Measurements from ENCODE around the gene PHF11.

PHF11 gene

GRCh38 chr13:49495783-49496762, at the start of gene PHF11:
TSS of gene PHF11 (plus strand) at chr13:49495953. CDS start at chr13:49496002, 49 bp downstream.
- DNase-seq (ENCODE audit: low read depth in 2 of 2, low spot score in 1 of 2): peak; percentile 69 to 76

GRCh38 chr13:49446473-49446872, 49.3 kb upstream of the PHF11 start:
- DNase-seq (ENCODE audit: low read depth in 2 of 2, low spot score in 1 of 2): no peak

- no peak for DNase-seq (ENCODE audit: low read depth in 2 of 2, low spot score in 1 of 2)
Observed at GRCh38 chr13:49448753-49449152, 47.0 kb upstream of the PHF11 start.

DNA sequence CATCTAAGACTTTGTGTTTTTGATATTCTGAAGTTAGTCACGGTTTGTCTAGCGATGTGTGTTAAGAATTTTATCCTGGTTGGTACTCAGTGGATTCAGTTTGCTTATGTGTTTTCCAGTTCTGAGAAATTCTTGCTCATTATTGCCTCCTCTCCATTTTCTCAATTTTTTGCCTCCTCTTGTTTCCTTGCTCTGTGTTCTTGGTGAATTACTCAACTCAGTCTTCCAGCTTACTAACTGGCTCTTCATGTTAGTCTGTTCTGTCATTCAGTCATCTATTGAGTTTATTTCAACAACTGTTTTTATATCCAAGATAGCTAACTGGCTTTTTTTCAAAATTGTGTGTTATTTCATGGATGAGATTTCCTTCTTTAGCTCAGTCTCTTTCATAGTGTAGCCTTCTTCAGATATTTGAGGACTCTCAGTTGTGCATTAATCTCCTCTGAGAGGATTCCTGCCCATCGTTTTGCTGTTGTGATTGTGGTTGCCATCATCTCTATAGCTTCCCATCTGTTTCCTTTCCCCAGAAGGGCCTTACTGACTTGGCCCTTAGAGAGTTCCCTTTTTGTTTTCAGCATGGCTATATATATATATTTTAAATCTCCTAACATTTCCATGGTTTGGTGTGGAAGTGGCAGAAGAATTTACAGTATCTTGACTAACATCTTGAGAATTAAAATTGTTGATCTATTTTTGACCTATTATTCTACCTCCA, 45.5 kb upstream of the PHF11 start:
- DNase-seq (ENCODE audit: low read depth in 2 of 2, low spot score in 1 of 2): no peak

DNA sequence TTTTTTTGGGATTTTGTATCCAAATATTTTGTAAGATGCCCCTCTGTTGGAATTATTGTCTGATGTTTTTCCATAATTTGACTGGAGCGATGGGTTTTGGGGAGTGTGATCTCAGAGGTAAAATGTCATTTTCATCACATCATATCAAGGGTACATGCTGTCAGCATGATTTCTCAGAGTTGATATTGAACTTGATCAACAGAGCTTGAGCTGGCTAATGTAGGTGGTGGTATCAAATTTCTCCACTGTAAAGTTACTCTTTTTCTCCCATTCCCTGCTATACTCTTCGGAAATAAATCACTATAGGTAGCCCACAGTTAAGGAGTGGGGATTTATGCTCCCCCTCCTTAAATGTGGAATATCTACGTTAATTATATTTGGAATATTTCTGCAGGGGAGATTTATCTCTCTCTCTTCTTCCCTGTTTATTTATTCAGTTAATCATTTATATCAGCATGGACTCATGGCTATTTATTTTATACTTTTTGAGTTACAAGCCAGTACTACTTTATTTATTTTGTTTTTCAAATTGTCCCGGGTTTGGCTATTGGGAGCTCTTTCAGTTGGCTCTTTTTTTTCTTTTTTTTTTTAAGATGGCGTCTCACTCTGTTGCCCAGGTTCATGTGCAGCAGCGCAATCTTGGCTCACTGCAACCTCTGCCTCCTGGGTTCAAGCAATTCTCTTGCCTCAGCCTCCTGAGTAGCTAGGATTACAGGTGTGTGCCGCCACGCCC, 42.9 kb upstream of the PHF11 start:
- DNase-seq (ENCODE audit: low read depth in 2 of 2, low spot score in 1 of 2): no peak

DNA sequence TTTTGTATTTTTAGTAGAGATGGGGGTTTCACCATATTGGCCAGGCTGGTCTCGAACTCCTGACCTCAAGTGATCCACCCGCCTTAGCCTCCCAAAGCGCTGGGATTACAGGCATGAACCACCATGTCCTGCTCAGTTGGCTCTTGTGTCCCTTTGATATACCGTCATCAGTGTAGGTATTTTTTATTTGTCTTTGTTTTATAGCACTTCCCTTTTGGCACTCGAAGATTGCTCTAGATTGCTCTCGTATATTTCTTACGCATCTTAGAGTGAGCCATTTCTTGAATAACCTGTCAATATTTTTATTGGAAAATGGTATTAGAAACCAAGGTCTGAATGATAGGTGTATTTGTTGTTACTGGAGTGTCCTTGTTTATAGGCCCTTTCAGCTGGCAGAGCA, 42.3 kb upstream of the PHF11 start:
- no peak for DNase-seq (ENCODE audit: low read depth in 2 of 2, low spot score in 1 of 2)

DNA sequence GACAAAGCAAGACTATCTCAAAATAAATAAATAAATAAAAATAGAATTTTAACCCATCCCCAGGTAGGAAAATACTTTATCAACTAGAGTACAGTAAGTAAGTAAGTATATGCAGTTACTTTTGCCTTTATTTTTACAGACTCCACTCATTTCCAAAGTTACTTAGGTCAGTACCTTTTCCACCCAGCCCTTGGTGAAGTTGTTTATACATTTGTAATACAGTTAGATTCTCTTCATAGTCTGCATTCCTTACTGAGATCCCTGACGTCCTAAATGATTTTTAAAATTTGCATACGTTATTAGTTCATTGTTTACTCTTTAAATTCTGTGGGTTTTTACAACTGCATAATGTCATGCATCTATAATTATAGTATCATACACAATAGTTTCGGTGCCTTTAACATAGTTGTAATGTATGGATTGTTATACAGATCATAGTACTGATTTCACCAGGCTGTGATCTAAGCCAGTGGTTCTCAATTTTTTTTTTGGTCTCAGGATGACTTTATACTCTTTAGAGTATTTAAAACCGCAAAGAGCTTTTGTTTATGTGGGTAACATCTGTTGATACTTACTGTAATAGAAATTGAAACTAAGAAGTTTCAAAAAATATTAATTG, 41.3 kb upstream of the PHF11 start:
- DNase-seq (ENCODE audit: low read depth in 2 of 2, low spot score in 1 of 2): no peak

GRCh38 chr13:49455007-49455398, 40.8 kb upstream of the PHF11 start:
- no peak for DNase-seq (ENCODE audit: low read depth in 2 of 2, low spot score in 1 of 2)

GRCh38 chr13:49456156-49456555, 39.6 kb upstream of the PHF11 start:
- no peak for DNase-seq (ENCODE audit: low read depth in 2 of 2, low spot score in 1 of 2)

GRCh38 chr13:49457221-49457620, 38.5 kb upstream of the PHF11 start:
- no peak for DNase-seq (ENCODE audit: low read depth in 2 of 2, low spot score in 1 of 2)

DNA sequence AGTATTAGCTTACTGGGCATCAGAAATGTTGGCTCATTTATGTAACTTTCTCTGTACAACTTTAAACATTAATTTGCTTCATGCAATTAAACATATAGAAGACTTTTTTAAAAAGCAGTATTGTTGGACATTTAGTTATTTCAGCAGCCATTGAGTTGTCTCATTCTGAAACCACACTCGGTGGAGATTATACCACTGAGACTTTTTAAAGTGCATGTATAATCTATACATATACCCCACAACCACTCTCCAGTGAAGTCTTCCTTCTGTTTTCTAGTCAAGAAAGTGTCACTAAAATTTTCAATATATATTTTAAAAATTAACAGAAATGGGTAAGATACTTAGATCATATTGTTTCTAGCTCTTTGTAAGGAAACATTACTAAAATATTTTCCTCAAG, 36.2 kb upstream of the PHF11 start:
- DNase-seq (ENCODE audit: low read depth in 2 of 2, low spot score in 1 of 2): no peak

- no peak for DNase-seq (ENCODE audit: low read depth in 2 of 2, low spot score in 1 of 2)
Observed at GRCh38 chr13:49464085-49464484, 31.7 kb upstream of the PHF11 start.

GRCh38 chr13:49464621-49465325, 31.0 kb upstream of the PHF11 start:
- DNase-seq (ENCODE audit: low read depth in 2 of 2, low spot score in 1 of 2): no peak

DNA sequence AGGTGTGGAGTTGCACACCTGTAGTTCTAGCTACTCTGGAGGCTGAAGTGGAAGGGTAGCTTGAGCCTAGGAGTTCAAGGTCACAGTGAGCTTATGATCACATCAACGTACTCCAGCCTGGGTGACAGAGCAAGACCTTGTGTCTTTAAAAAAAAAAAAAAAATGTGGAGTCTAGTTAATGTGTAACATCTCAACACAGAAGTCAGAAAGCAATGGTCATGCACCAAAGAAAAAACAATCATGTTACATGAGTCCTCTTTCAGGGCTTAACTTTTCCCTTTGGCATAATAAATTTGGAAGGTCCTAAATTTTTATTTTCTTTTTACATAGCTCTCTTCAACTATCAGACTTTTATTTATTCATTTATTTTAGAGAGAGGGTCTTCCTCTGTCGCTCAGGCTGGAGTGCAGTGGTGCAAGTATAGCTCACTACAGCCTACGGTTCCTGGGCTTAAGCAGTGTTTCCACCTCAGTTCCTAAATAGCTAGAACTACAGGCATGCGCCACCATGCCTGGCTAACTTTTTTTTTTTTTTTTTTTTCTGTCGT, 29.4 kb upstream of the PHF11 start:
- no peak for DNase-seq (ENCODE audit: low read depth in 2 of 2, low spot score in 1 of 2)

DNA sequence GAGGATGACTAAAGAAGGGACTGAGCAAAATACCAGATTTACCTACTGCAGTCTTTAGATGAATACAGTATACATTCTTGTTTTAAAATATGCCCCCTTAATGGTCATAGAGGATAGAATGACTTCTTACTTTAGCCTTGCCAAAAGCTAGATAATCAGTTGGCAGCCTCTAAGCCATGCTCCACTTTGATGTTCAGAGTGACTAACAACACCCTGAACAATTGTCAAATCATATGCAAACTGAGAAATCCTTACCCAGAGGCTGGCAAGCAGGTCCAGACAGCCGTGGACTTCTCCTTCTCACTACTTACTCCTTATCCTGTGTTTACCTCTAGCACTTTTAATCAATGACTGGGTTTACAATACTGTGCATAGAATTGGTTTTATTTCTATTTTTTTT, 23.6 kb upstream of the PHF11 start:
- DNase-seq (ENCODE audit: low read depth in 2 of 2, low spot score in 1 of 2): no peak

DNA sequence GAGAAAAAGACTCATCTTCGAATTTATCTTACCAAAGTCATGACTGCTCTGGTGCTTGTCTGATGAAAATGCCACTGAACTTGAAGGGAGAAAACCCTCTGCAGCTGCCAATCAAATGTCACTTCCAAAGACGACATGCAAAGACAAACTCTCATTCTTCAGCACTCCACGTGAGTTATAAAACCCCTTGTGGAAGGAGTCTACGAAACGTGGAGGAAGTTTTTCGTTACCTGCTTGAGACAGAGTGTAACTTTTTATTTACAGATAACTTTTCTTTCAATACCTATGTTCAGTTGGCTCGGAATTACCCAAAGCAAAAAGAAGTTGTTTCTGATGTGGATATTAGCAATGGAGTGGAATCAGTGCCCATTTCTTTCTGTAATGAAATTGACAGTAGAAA, 19.2 kb upstream of the PHF11 start:
- no peak for DNase-seq (ENCODE audit: low read depth in 2 of 2, low spot score in 1 of 2)

GRCh38 chr13:49481788-49482187, 14.0 kb upstream of the PHF11 start:
- no peak for DNase-seq (ENCODE audit: low read depth in 2 of 2, low spot score in 1 of 2)

DNA sequence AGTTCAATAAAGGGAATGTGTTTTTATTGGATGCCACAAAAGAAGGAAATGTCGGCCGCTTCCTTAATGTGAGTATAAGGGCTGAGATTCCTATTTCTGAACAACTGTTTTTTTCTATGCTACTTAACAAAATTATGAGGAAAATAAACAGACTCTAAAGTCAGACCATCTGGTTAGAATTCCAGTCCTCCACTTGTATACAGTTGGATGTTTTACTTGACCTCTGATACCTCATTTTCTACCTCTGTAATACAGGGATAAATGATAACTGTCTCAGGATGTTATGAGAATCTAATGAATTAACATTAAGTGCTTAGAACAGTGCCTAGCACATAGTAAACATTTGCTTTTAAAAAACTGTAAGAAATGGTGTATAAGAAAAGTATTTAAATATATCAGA, 7.2 kb upstream of the PHF11 start:
- DNase-seq (ENCODE audit: low read depth in 2 of 2, low spot score in 1 of 2): no peak

- DNase-seq (ENCODE audit: low read depth in 2 of 2, low spot score in 1 of 2): no peak
Observed at GRCh38 chr13:49494645-49495044, 1.1 kb upstream of the PHF11 start.

GRCh38 chr13:49496837-49497236, 1.1 kb downstream of the PHF11 start:
- DNase-seq (ENCODE audit: low read depth in 2 of 2, low spot score in 1 of 2): peak; percentile 31 to 43
